AG10803 (cell line): ENCODE data around the gene MYO5A.
"Not testable (repeated sequence)": the region's sequence is repeated elsewhere in the genome, so short reads cannot be mapped to it uniquely, and the experiment has no call there.

ENCODE experiments used
- DNase-seq: peaks from one replicate; pipeline ENCODE4 v3.0.0; 2010; ENCODE audit warnings: low read depth
- H3K4me3 ChIP-seq: 2 replicates; pipeline ENCODE4 v1.5.1; 2011; ENCODE audit warnings: mild to moderate bottlenecking, low read length, control low read depth
- TF ChIP-seq, protein P1 (sequence below): conservative IDR thresholded peaks from 2 replicates; pipeline ENCODE4 v1.5.1; 2011; ENCODE audit warnings: mild to moderate bottlenecking, low read length, control low read depth, inconsistent platforms

The MYO5A gene

DNA sequence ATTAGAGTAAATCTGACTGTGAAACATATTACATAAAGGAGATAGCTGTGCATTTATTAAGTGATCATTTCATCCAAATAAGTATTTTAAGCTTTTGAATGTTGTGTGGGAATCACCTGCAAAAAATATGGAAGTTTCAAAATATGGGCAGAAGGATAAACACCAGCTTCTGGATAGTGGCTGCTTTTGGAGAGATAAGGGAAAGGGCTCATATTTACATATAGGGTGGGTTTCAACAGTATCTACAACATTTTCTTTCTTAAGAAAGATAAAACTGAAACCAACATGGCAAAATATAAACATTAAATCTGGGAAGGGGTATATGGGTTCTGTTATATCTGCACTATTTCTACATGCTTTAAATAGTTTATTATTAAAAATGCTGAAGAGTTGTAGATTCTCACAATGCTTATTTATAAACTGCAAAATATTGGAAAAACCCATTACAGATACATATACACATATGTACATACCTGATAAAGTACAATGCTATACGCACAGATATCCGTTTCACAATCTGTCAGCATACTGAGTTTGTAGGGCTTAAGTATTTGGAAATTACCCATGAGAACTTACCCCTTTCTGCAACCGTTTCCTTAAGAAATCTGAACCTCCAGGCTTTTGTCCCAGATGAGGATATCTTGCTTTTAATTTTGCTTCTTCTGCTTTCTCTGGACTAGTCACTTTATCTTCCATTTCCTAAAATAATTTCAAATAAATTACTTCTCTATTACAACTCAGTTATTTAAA, 28.0 kb upstream of the MYO5A start:
- TF ChIP-seq, protein P1, sequence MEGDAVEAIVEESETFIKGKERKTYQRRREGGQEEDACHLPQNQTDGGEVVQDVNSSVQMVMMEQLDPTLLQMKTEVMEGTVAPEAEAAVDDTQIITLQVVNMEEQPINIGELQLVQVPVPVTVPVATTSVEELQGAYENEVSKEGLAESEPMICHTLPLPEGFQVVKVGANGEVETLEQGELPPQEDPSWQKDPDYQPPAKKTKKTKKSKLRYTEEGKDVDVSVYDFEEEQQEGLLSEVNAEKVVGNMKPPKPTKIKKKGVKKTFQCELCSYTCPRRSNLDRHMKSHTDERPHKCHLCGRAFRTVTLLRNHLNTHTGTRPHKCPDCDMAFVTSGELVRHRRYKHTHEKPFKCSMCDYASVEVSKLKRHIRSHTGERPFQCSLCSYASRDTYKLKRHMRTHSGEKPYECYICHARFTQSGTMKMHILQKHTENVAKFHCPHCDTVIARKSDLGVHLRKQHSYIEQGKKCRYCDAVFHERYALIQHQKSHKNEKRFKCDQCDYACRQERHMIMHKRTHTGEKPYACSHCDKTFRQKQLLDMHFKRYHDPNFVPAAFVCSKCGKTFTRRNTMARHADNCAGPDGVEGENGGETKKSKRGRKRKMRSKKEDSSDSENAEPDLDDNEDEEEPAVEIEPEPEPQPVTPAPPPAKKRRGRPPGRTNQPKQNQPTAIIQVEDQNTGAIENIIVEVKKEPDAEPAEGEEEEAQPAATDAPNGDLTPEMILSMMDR = no peak
- H3K4me3 ChIP-seq = no peak overlapping the region
- DNase-seq = no peak

DNA sequence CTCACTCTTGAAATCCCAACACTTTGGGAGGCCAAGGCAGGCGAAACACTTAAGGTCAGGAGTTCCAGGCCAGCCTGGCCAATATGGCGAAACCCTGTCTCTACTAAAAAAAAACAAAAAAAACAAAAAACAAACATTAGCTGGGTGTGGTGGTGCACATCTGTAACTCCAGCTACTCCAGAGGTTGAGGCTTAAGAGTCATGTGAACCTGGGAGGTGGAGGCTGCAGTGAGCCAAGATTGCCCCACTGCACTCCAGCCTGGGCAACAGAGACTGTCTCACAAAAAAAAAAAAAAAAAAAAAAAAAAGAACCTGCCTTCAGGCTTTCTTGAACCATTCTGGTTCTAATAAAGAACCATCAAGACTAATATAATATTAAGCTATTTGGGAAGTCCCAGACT, 23.6 kb upstream of the MYO5A start:
- DNase-seq = no peak
- TF ChIP-seq, protein P1 = no peak
- H3K4me3 ChIP-seq = no peak overlapping the region

- TF ChIP-seq, protein P1 = no peak
- no peak overlapping the region for H3K4me3 ChIP-seq
- DNase-seq = no peak
Measured at GRCh38 chr15:52551762-52552161, 23.1 kb upstream of the MYO5A start.

GRCh38 chr15:52551186-52551585, 22.5 kb upstream of the MYO5A start:
- not testable (repeated sequence) for H3K4me3 ChIP-seq, DNase-seq

- TF ChIP-seq, protein P1 = no peak
- H3K4me3 ChIP-seq = no peak overlapping the region
- DNase-seq = no peak
Measured at GRCh38 chr15:52546031-52546751, 17.5 kb upstream of the MYO5A start.

DNA sequence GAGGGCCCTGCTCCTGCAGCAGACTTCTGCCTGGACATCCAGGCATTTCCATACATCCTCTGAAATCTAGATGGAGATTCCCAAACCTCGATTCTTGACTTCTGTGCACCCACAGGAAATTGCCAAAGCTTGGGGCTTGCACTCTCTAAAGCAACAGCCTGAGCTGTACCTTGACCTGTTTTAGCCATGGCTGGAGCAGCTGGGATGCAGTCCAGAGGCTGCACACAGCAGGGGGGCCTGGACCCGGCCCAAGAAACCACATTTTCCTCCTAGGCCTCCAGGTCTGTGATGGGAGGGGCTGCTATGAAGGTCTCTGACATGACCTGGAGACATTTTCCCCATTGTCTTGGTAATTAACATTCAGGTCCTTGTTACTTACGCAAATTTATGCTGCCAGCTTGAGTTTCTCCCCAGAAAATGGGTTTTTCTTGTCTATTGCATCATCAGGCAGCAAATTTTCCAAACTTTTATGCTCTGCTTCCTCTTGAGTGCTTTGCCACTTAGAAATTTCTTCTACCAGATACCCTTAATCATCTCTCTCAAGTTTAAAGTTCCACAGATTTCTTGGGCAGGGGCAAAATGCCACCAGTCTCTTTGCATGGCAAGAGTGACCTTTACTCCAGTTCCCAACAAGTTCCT, 11.8 kb upstream of the MYO5A start:
- no peak for DNase-seq
- TF ChIP-seq, protein P1 = no peak
- H3K4me3 ChIP-seq = no peak overlapping the region

DNA sequence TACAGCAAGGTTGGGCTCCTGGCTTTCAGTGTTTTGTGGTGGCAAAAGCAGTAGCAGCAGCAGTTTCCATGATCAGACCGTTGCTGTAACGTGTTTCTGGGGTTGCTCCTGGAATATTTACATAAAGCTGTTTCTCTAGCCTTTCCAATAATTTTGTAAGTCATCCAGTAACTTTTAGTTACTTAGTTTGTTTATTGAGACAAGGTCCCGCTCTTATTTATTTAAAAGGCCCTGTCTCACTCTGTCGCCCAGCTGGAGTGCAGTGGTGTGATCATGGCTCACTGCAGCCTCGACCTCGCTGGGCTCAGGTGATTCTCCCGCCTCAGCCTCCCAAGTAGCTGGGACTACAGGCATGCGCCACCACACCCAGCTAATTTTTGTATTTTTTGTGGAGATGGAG, 8.8 kb upstream of the MYO5A start:
- DNase-seq = no peak
- TF ChIP-seq, protein P1 = no peak
- H3K4me3 ChIP-seq = no peak overlapping the region
